DMS53 (cell line): Measurements from ENCODE around the gene MITF.
"Not testable (repeated sequence)": the region's sequence is repeated elsewhere in the genome, so short reads cannot be mapped to it uniquely, and the experiment has no call there.

Experiments
- DNase-seq: peaks from one replicate; lab custom pipeline; 2025; lab: John Stamatoyannopoulos, UW

MITF gene

GRCh38 chr3:69915726-69916125 lies 176.5 kb downstream of the MITF start:
- no peak for DNase-seq

DNA sequence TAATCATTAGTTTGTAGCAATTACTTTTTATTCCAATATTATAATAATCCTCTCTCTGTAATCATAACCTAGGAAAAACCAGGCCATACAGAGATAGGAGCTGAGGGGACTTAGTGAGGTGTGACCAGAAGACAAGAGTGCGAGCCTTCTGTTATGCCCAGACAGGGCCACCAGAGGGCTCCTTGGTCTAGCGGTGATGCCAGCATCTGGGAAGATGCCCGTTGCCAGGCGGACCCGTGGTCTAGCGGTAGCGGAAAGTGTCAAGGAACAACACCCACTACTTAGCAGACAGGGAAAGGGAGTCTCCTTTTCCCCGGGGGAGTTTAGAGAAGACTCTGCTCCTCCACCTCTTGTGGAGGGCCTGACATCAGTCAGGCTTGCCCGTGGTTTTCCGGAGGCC lies 180.7 kb downstream of the MITF start:
- not testable (repeated sequence) for DNase-seq

- DNase-seq: no peak
Observed at GRCh38 chr3:69921651-69922050, 182.4 kb downstream of the MITF start.

DNA sequence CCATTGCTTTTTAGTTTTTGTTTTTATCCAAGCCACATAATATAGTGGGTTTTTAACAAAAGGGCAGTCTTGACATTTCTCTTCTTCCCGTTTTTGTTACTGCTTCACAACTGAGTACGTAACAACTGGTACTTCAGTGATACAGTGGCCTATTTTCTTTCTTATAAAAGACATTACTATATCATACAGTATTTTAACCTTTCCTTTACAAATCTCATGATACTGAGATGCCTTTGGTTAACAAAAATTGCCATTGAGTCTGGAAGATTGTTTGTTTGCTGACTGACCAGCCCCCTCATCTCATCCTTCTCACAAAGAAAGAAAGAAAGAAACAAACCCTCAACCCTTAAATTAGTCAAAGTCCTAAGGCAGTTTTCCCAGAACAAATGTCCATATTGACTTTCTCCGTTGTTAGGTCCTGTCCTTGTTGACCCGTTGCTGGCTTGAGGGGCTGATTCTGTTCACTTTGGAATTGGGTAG lies 183.3 kb downstream of the MITF start:
- DNase-seq: no peak

- no peak for DNase-seq
Observed at GRCh38 chr3:69925506-69925905, 186.2 kb downstream of the MITF start.

DNA sequence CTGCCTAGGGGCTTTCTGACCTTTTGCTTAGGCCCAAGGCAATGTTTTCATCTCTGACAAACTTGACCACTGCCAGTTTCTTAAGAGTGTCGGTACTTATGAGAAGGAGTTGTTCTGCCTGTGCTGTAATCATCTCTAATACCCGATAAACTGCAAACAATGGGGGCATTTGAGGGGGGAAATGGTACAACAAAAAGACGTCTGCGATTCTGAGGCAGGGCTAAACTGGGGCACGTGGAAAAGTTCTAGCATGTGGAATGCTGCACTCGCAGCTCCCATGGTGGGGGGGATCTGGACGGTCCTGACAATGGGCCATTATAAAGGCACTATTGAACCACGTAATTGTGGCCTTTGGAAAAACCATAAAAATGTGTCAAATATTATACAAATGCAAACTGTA lies 187.1 kb downstream of the MITF start:
- no peak for DNase-seq

- no peak for DNase-seq
Observed at GRCh38 chr3:69927571-69927970, 188.3 kb downstream of the MITF start.

- DNase-seq: no peak
Observed at GRCh38 chr3:69929019-69929418, 189.8 kb downstream of the MITF start.

- DNase-seq: no peak
Observed at GRCh38 chr3:69930564-69930963, 191.3 kb downstream of the MITF start.

GRCh38 chr3:69932087-69932486 lies 192.8 kb downstream of the MITF start:
- DNase-seq: no peak

DNA sequence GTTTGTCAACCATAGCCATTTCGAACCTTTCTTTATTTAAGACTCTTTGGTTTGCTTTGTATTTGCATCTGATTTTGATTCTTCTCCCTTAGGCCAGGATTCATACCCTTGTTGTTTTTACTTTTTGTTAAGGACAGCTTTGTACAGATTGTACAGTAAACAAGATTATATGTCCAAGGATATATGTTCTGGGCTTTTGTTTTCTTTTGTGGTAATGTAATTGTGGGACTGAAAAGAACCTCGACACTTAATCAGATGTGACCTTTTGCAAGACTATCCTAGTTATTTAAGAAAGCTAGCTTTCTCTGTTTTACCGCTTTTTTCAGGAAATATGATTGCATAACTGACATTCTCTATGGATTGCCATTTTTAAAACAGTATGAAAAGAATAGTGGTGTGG lies 193.2 kb downstream of the MITF start:
- no peak for DNase-seq

GRCh38 chr3:69934398-69934797 lies 195.1 kb downstream of the MITF start:
- no peak for DNase-seq

DNA sequence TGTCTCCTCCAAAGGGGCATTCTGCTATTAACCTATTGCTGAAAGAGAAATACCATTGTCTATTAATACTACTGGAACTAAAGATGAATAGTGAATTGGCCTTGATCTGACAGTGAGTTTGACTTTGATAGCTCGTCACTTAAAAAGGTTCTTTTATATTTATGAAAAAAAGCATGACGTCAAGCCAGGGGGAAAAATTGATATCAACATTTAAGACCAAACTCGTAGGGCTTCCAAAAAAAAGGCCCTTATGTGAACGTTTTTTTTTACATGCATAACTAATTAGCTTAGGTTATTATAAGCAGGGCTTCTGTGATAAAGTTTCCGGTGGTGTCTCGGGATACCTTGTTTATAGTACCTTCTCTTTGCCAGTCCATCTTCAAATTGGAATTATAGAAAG lies 197.0 kb downstream of the MITF start:
- DNase-seq: no peak

DNA sequence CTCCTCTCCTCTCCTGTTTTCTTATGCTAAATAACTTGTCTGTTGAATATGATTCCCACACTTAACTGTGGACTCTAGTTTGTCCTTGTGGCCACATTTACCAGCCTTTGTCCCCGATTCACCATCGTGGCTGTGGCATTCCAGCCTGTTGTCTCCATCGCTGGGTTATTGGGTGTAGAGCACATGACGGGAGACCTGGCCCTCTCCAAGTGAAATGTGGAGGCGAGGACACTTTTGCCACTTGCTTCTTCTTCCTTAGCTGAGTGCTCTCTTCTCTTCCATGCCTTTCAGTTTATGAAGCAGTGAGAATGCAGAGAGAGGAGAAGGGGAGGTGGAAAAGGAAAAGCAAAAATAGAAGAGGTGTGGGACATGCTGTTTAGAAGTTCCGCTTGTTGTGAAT lies 198.8 kb downstream of the MITF start:
- DNase-seq: no peak

DNA sequence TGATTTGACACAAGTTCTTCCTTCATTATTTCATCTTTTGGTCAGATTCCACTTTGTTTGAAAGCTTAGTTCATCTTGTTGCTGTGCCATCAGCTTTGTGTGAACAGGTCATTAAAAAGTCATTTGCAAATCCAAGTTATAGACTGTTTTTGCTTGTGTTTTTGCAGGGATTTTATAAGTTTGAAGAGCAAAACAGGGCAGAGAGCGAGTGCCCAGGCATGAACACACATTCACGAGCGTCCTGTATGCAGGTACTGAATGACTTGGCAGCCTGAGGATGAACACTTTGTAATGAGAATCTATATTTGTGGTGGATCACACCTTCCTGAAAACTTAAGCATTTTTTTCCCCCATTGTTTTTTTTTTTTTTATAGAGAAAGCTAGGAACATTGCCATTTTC lies 199.7 kb downstream of the MITF start:
- no peak for DNase-seq

- DNase-seq: no peak
Observed at GRCh38 chr3:69941037-69941436, 201.8 kb downstream of the MITF start.

GRCh38 chr3:69941439-69942176 lies 202.3 kb downstream of the MITF start:
- no peak for DNase-seq

- DNase-seq: no peak
Observed at GRCh38 chr3:69944931-69945493, 205.7 kb downstream of the MITF start.

DNA sequence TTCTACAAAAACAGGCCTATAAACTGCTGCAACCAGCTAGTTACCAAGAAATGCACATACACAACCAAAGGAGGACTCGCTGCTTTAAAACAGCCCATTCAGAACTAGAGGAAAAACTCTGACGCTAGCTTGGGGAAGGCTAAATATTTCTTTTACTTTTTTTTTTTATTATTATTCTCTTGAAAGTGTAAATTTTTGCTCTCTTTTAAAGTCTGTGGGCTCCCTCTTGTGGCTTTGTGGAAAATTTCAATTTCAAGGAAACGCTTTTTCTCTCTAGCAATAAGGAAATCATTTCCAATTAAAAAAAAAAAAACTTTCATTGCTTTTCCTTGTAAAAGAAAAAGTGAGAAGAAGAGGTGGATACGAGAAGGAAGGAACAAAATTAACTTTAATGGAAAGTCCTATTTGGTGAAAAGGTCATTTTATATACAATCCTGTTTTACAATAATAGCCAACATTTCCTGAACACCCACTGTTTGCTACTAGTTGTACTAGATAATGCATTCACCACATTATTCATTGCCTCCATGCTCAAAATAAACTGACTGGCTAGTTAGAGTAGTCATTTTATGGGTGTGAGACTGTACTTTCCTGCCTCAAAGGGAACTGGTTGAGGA lies 209.1 kb downstream of the MITF start:
- DNase-seq: peak; percentile 54

DNA sequence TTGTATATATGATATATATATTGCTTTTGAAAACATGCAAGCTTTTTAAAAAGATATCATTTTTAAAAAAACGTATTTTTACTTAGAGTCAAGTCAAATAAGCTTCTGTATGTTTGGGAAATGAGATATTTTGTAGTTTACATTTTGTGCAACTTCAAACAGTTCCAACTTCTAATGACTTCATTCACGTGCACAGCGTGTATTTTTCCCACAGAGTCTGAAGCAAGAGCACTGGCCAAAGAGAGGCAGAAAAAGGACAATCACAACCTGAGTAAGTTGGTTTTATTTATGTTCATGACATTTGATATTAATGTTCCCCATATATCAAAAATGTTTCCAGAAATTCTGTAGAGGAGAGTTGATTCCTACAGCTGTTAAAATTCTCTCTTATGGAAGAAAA lies 212.4 kb downstream of the MITF start:
- DNase-seq: no peak

- DNase-seq: no peak
Observed at GRCh38 chr3:69959581-69959980, 220.3 kb downstream of the MITF start.

GRCh38 chr3:69961706-69962439 lies 222.6 kb downstream of the MITF start:
- DNase-seq: no peak

DNA sequence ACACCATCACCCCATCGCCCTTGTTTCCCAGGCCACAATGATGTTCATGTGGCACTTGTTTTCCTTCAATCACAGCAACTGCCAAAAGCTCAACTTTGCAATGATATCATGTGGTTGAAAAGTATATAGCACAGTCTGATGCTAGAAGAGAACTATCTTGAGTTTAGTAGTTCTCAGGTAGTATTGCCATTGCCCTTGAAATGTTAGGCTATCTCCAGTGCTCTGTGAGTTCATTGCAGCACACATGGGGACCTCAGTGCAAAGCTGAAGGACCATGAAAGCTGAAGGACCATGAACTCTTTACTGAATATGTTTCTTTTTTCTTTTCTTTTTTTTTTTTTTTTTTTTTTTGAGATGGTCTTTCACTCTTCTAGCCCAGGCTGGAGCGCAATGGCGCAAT lies 224.4 kb downstream of the MITF start:
- DNase-seq: no peak
